IMR-90 (cell line): ENCODE results near the gene RIMKLA. TPM values are rescaled to one million over a fixed set of nuclear protein-coding genes. Genes with fewer than 3 reads are reported as not detected.

ENCODE experiments used
- ATAC-seq: fragments of 200-7000 bp; cut with Tn5 transposase; 2 replicates; pipeline ENCODE4 v1.9.1; 2020; ENCODE audit warnings: low read depth, mild to moderate bottlenecking, moderate library complexity
- BruUV-seq: library from RNA; stranded (reverse); fragments of 400-500 nt; replicated peaks from 2 replicates; lab custom pipeline; 2021; lab: Mats Ljungman, UMichigan
- CTCF ChIA-PET: fragments of 300-600 bp; formaldehyde crosslinking; extraction: SDS; loops from one replicate; lab custom pipeline; 2021; ENCODE audit warnings: antibody characterized with exemption; lab: Yijun Ruan, JAX
- POLR2A ChIA-PET: fragments of 300-600 bp; sonication (Branson Sonifier 250); formaldehyde crosslinking; loops from one replicate; lab custom pipeline; 2022; ENCODE audit warnings: antibody characterized with exemption; ENCODE audit not compliant: unreplicated experiment; lab: Charles Lee
- DNase-seq: peaks from one replicate; pipeline ENCODE4 v3.0.0; 2013
- H2AFZ ChIP-seq: replicated peaks from 2 replicates; pipeline ENCODE3; 2013; ENCODE audit warnings: low read length, mild to moderate bottlenecking; ENCODE audit not compliant: poor library complexity
- H2AK5ac ChIP-seq: 2 replicates; pipeline ENCODE4 v1.6.1; 2013; ENCODE audit warnings: low read depth, low read length, inconsistent platforms
- H2AK9ac ChIP-seq: replicated peaks from 2 replicates; pipeline ENCODE3; 2013; ENCODE audit warnings: mild to moderate bottlenecking, low read depth, low read length, moderate library complexity; ENCODE audit not compliant: poor library complexity
- H2BK120ac ChIP-seq: 2 replicates; pipeline ENCODE4 v1.6.1; 2013; ENCODE audit warnings: low read depth, low read length, inconsistent platforms
- H2BK15ac ChIP-seq: 3 replicates; pipeline ENCODE4 v1.6.1; 2013; ENCODE audit warnings: low read depth, low read length, inconsistent platforms
- H2BK20ac ChIP-seq: 2 replicates; pipeline ENCODE4 v1.6.1; 2013; ENCODE audit warnings: low read depth, mild to moderate bottlenecking, inconsistent platforms, low read length, moderate library complexity
- H2BK5ac ChIP-seq: 2 replicates; pipeline ENCODE4 v1.6.1; 2013; ENCODE audit warnings: mild to moderate bottlenecking, low read depth, low read length, inconsistent platforms; ENCODE audit not compliant: poor library complexity, severe bottlenecking
- H3K14ac ChIP-seq: replicated peaks from 2 replicates; pipeline ENCODE4 v1.6.1; 2013; ENCODE audit warnings: low read depth, low read length, inconsistent platforms
- H3K18ac ChIP-seq: 2 replicates; pipeline ENCODE4 v1.6.1; 2013; ENCODE audit warnings: low read depth, low read length, control low read depth
- H3K23ac ChIP-seq: 2 replicates; pipeline ENCODE4 v1.6.1; 2013; ENCODE audit warnings: low read depth, low read length, inconsistent platforms
- H3K27ac ChIP-seq: 2 replicates; pipeline ENCODE4 v1.5.1; 2013; ENCODE audit warnings: mild to moderate bottlenecking, control low read depth, low read length; ENCODE audit not compliant: insufficient read depth
- H3K27me3 ChIP-seq: 2 replicates; pipeline ENCODE4 v1.6.1; 2013; ENCODE audit warnings: low read length; ENCODE audit not compliant: control insufficient read depth, insufficient read depth
- H3K36me3 ChIP-seq: 2 replicates; pipeline ENCODE4 v1.6.1; 2013; ENCODE audit warnings: low read length, mixed read lengths; ENCODE audit not compliant: control insufficient read depth, insufficient read depth
- H3K4ac ChIP-seq: 2 replicates; pipeline ENCODE4 v1.6.1; 2013; ENCODE audit warnings: low read depth, low read length, inconsistent platforms
- H3K4me1 ChIP-seq: 2 replicates; pipeline ENCODE4 v1.6.1; 2013; ENCODE audit warnings: low read length, mixed read lengths; ENCODE audit not compliant: control insufficient read depth, insufficient read depth
- H3K4me2 ChIP-seq: 2 replicates; pipeline ENCODE4 v1.6.1; 2013; ENCODE audit warnings: low read depth, mild to moderate bottlenecking, control low read depth, low read length, moderate library complexity
- H3K4me3 ChIP-seq: 2 replicates; pipeline ENCODE4 v1.5.1; 2013; ENCODE audit warnings: low read depth, mild to moderate bottlenecking, control low read depth, low read length, moderate library complexity; ENCODE audit not compliant: insufficient read depth
- H3K56ac ChIP-seq: 2 replicates; pipeline ENCODE4 v1.6.1; 2013; ENCODE audit warnings: low read length, inconsistent platforms; ENCODE audit not compliant: insufficient read depth; ENCODE audit errors: extremely low read depth
- H3K79me1 ChIP-seq, 2 experiments: 2 replicates each; pipeline ENCODE4 v1.6.1; 2013; ENCODE audit warnings: low read length in 2 of 2, inconsistent platforms in 1 of 2, low read depth in 1 of 2
- H3K9ac ChIP-seq: 2 replicates; pipeline ENCODE4 v1.6.1; 2013; ENCODE audit warnings: low read depth, low read length, control low read depth
- H3K9me1 ChIP-seq: 2 replicates; pipeline ENCODE4 v1.6.1; 2013; ENCODE audit warnings: low read length, inconsistent platforms; ENCODE audit not compliant: insufficient read depth
- H3K9me3 ChIP-seq: 2 replicates; pipeline ENCODE4 v1.6.1; 2013; ENCODE audit warnings: low read length; ENCODE audit not compliant: control insufficient read depth, insufficient read depth
- H4K20me1 ChIP-seq: 2 replicates; pipeline ENCODE4 v1.6.1; 2013; ENCODE audit warnings: low read length, inconsistent platforms; ENCODE audit not compliant: insufficient read depth
- H4K5ac ChIP-seq: 2 replicates; pipeline ENCODE4 v1.6.1; 2013; ENCODE audit warnings: mild to moderate bottlenecking, low read depth, low read length, control low read depth
- H4K8ac ChIP-seq, 2 experiments: 2 replicates each; pipeline ENCODE4 v1.6.1; 2013; ENCODE audit warnings: low read depth in 2 of 2, low read length in 2 of 2, control low read depth in 1 of 2, inconsistent platforms in 1 of 2
- H4K91ac ChIP-seq: 2 replicates; pipeline ENCODE4 v1.6.1; 2013; ENCODE audit warnings: low read depth, low read length, inconsistent platforms; ENCODE audit not compliant: insufficient read depth
- BHLHE40 ChIP-seq: fragments of 150-350 bp; IDR thresholded peaks from 2 replicates; pipeline ENCODE4 v1.6.1; 2016; ENCODE audit warnings: mild to moderate bottlenecking, low read depth, low read length
- CEBPB ChIP-seq: IDR thresholded peaks from 2 replicates; pipeline ENCODE4 v1.6.1; 2012; ENCODE audit warnings: low read depth, low read length, improper control_type of control experiment
- FOS ChIP-seq: fragments of 150-350 bp; IDR thresholded peaks from 2 replicates; pipeline ENCODE4 v1.6.1; 2016; ENCODE audit warnings: low read depth, low read length
- MAFK ChIP-seq: IDR thresholded peaks from 2 replicates; pipeline ENCODE4 v1.6.1; 2012; ENCODE audit warnings: low read depth, low read length, improper control_type of control experiment
- MAZ ChIP-seq: IDR thresholded peaks from 2 replicates; pipeline ENCODE4 v1.6.1; 2012; ENCODE audit warnings: low read depth, mild to moderate bottlenecking, low read length, improper control_type of control experiment, moderate library complexity, borderline replicate concordance
- MXI1 ChIP-seq: IDR thresholded peaks from 2 replicates; pipeline ENCODE4 v1.6.1; 2012; ENCODE audit warnings: low read depth, mild to moderate bottlenecking, low read length, moderate library complexity, borderline replicate concordance
- POLR2A ChIP-seq: IDR thresholded peaks from 2 replicates; pipeline ENCODE4 v1.6.1; 2012; ENCODE audit warnings: mild to moderate bottlenecking, low read depth, low read length
- RAD21 ChIP-seq: IDR thresholded peaks from 2 replicates; pipeline ENCODE4 v1.6.1; 2012; ENCODE audit warnings: low read length, improper control_type of control experiment
- RCOR1 ChIP-seq: IDR thresholded peaks from 2 replicates; pipeline ENCODE4 v1.6.1; 2012; ENCODE audit warnings: mild to moderate bottlenecking, low read length, improper control_type of control experiment; ENCODE audit not compliant: insufficient replicate concordance
- RFX5 ChIP-seq: IDR thresholded peaks from 2 replicates; pipeline ENCODE4 v1.8.0; 2012; ENCODE audit warnings: low read depth, mild to moderate bottlenecking, low read length, moderate library complexity
- SMC3 ChIP-seq: fragments of 150-350 bp; IDR thresholded peaks from 2 replicates; pipeline ENCODE4 v1.6.1; 2016; ENCODE audit warnings: low read depth, mild to moderate bottlenecking, antibody characterized with exemption, low read length, moderate library complexity
- USF2 ChIP-seq: fragments of 150-350 bp; IDR thresholded peaks from 2 replicates; pipeline ENCODE4 v1.6.1; 2017; ENCODE audit warnings: mild to moderate bottlenecking, antibody characterized with exemption, low read length, low read depth
- WGBS, 2 experiments: methylation state at CpG; one replicate each; pipeline versions ENCODE4 v1.1.5 to v1.1.7; 2013; ENCODE audit warnings: missing lambda C conversion rate in 2 of 2; ENCODE audit not compliant: insufficient read length in 1 of 2; ENCODE audit errors: extremely low coverage in 2 of 2; 5-methylcytosine and 5-hydroxymethylcytosine counted together
- dilution Hi-C: fragments of 300-500 bp; cut with HindIII; formaldehyde crosslinking; loops from one replicate; pipeline ENCODE4 v1.14.3; 2018; ENCODE audit warnings: low sequenced_read_pairs; ENCODE audit not compliant: unreplicated experiment
- in situ Hi-C: fragments of 300-500 bp; cut with MboI; formaldehyde crosslinking; loops from 3 replicates; pipeline ENCODE4 v1.14.3; 2019; ENCODE audit warnings: low sequenced_read_pairs, inconsistent platforms, mixed read lengths
- intact Hi-C: fragments of 100-400 bp; cut with micrococcal nuclease; formaldehyde crosslinking; loops from 2 replicates; pipeline ENCODE4 v1.10.0; 2022
- polyA plus RNA-seq, 3 experiments: library from polyadenylated mRNA; depleted of rRNA; stranded (reverse); fragments of >200 nt; gene quantifications; 2 replicates each; pipeline ENCODE4 v1.2.3, GENCODE V29; 2012; ENCODE audit warnings: low replicate concordance in 1 of 3
- total RNA-seq: library from RNA; depleted of rRNA; stranded (reverse); fragments of >200 nt; gene quantifications from 2 replicates; pipeline ENCODE4 v1.2.3, GENCODE V29; 2012
- TF ChIP-seq, protein P1 (sequence below): fragments of 150-350 bp; IDR thresholded peaks from 2 replicates; pipeline ENCODE4 v1.6.1; 2016; ENCODE audit warnings: low read depth, mild to moderate bottlenecking, low read length, moderate library complexity, borderline replicate concordance

Gene RIMKLA
- total and polyA plus RNA-seq, 2 of the 4 experiments (the other 2 are of a cell fraction), result not detected

DNA sequence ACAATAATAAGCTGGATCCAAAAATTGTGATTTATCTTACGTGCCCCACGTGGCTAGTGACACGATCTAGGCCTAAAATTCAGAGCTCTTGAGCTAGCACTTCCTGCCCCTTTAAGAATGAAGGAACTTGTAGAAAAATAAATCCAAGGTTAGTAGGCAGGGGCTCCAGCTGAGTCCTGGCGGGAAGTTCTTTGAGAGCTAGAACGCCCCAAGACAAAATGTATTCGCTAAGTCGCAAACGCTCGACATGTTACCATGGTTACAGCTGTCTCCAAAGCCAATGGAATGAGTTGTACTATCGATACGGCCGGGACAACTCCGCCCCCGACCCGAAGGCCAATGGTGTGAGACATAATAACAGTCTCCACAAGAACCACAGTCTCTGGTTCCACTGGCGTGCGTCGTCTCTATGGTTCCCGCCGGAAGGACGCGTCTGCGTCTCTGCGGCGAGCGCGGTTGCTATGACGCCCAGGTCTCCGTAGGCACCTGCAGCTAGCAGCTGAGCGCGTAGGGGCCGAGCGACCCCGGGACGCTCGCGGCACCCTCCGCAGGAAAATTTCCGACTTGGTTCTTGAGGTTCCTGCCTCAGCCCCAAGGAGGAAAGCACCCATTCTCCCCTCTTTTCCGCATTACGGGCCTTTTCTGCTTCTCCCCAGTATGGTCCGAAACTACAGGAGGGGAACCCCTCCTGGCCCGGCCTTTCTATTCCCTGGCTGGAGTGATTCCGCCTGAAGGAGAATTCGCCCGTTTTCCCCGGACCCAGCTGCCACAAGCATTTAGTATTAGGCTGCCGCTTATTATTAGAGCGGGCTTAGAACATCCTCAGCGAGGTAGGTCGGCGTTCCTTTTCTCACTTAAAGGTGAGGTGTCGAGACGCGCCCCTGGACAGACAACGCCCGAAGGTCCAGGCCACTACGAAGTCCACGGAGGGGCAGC is 82.5 kb downstream of the RIMKLA start, which contains the start of gene CCDC30:
TSS of gene CCDC30 (plus strand) at position 459 of the 936 bp plus-strand sequence. CDS start 17,266 bp downstream, outside the sequence.
- H3K9me1 ChIP-seq, result no peaks in the 10 kb centered on the region
- H3K9me3 ChIP-seq, result no peaks in the 10 kb centered on the region
- dilution Hi-C loops, result no loop called here
- no peak within 1 kb of the TSS for H4K5ac ChIP-seq
- no peak within 1 kb of the TSS for H2BK15ac ChIP-seq
- peak within 1 kb of the TSS; percentile 93 for H3K4me2 ChIP-seq
- H3K9ac ChIP-seq, result no peak within 1 kb of the TSS; the same call in 1 of the 2 replicates
- no peak within 1 kb of the TSS for H2AK5ac ChIP-seq
- no peak within 1 kb of the TSS for H3K4ac ChIP-seq
- H3K79me1 ChIP-seq, result no peaks in the 10 kb centered on the region
- no peak within 1 kb of the TSS for H3K18ac ChIP-seq
- H3K4me1 ChIP-seq, result no peaks in the 10 kb centered on the region
- POLR2A ChIA-PET, result interaction anchor here (0.6 kb wide), 1 partner anchor 71 kb away, joined by 10 read pairs; no protein-coding TSS in a partner anchor
- no TSS peak for BruUV-seq
- H3K14ac ChIP-seq, result no peak within 1 kb of the TSS
- no peak within 1 kb of the TSS for H2BK20ac ChIP-seq
- H4K20me1 ChIP-seq, result no peaks in the 10 kb centered on the region
- no peak within 1 kb of the TSS for H2AK9ac ChIP-seq
- H4K91ac ChIP-seq, result no peak within 1 kb of the TSS
- in situ Hi-C loops, result no loop called here
- H3K56ac ChIP-seq, result no peak within 1 kb of the TSS
- peak; percentile 98 for DNase-seq
- 2% methylated on average over 32 of the region's 59 CpGs; no CpG with 5 or more reads in 1 of the 2 experiments for WGBS, 2 experiments
- TF ChIP-seq CEBPB (no peak), MAFK (no peak), POLR2A (no peak), RCOR1 (peak; percentile 35), RFX5 (no peak), FOS (no peak), SMC3 (no peak), USF2 (peak; percentile 72), BHLHE40 (no peak), MXI1 (peak; percentile 53), MAZ (peak; percentile 49; the same call in 1 of the 2 replicates), RAD21 (no peak)
- TF ChIP-seq, protein P1, sequence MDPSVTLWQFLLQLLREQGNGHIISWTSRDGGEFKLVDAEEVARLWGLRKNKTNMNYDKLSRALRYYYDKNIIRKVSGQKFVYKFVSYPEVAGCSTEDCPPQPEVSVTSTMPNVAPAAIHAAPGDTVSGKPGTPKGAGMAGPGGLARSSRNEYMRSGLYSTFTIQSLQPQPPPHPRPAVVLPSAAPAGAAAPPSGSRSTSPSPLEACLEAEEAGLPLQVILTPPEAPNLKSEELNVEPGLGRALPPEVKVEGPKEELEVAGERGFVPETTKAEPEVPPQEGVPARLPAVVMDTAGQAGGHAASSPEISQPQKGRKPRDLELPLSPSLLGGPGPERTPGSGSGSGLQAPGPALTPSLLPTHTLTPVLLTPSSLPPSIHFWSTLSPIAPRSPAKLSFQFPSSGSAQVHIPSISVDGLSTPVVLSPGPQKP, result no peak
- no peaks in the 10 kb centered on the region for H3K36me3 ChIP-seq
- no peak within 1 kb of the TSS for H2BK5ac ChIP-seq
- intact Hi-C loops, result loop anchor here (2.0 to 5.0 kb wide), 2 partner anchors 194 to 316 kb away; partner anchors contain the start of gene PPIH
- no peak within 1 kb of the TSS for H3K23ac ChIP-seq
- H4K8ac ChIP-seq, result peak within 1 kb of the TSS in 1 of 2 experiments; percentile 11; a peak in 1 of 4 replicates
- CTCF ChIA-PET, result no interaction called here
- peak within 1 kb of the TSS; percentile 96 for H2AFZ ChIP-seq
- peaks cover under 1% of the 10 kb centered on the region; the same call in 1 of the 2 replicates for H3K27me3 ChIP-seq
- ATAC-seq, result peak; percentile 100
- H2BK120ac ChIP-seq, result no peak within 1 kb of the TSS
- H3K27ac ChIP-seq, result no peak within 1 kb of the TSS
- H3K4me3 ChIP-seq, result peak within 1 kb of the TSS; percentile 61
